Femur (tissue), 1 donor: Measurements from ENCODE around the gene HRH2.
A peak's percentile ranks its signal among the peaks of the same experiment; 100 is the strongest.
"Not testable (repeated sequence)": the region's sequence is repeated elsewhere in the genome, so short reads cannot be mapped to it uniquely, and the experiment has no call there.

Experiments
- DNase-seq: peaks from one replicate; pipeline ENCODE4 v3.0.0-alpha.2; 2017

HRH2 gene

GRCh38 chr5:175650430-175651205, 7.3 kb upstream of the HRH2 start:
- DNase-seq: not testable (repeated sequence)

DNA sequence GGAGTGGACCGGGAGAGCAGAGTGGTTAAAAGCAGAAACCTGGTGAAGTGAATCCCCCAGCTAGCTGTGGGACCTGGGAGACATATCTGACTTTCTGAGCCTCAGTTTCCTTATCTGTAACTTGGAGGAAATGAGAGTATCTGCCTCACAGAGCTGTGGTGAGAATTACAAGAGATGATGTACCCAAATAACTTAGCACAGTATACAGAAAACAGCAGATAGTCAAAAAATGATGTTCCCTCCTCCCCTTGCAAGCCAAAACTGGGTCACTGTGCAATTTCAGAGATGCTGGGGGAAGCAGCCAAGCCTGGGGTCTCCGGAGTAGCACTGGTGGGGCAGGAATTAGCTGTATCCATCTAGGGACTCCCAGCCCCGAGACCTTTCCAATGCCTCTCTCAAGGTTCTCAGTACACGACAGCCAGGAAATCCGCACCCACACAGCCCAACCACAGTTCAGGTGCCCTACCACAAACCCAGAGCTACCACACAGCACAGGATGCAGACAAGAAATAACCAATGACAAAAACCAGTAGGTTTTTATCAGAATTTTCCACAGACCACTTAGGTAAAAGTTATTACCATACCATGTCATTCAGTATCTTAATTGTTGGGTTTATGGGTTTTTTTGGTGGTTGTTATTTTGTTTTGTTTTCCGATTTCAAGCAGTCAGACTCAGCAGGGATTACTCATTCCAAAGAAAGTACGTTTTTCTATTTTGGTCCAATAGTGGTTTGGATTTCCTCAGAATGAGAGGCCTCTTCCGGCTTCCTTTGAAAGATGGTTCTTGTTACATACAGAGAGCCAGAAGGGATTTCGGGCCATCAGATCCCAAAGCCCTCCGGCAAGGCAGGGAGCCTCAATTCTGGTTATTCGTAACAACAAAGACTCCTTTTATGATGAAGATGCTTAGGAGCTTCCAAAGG, 4.9 kb upstream of the HRH2 start:
- DNase-seq: peak; percentile 50

DNA sequence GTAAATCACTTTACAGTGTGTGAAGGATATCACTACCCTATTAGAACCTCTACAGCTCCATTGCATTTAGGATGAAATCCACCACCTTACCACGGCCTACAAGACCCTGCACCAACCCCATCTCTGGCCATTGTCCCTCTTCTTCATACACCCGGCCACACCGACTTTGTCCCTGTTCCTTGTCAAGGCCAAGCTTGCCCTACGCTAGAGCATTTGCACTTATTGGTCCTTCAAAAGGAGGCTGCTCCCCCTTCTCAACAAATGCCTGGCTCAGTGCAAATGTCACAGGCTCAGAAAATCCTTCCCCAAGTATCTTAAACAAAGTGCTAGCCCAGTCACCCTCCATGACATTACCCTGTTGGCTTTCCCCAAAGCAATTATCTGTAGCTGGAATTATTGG, 4.1 kb upstream of the HRH2 start:
- no peak for DNase-seq

- DNase-seq: no peak
Measured at GRCh38 chr5:175654339-175654738, 3.5 kb upstream of the HRH2 start.

GRCh38 chr5:175654807-175655206, 3.1 kb upstream of the HRH2 start:
- DNase-seq: no peak

DNA sequence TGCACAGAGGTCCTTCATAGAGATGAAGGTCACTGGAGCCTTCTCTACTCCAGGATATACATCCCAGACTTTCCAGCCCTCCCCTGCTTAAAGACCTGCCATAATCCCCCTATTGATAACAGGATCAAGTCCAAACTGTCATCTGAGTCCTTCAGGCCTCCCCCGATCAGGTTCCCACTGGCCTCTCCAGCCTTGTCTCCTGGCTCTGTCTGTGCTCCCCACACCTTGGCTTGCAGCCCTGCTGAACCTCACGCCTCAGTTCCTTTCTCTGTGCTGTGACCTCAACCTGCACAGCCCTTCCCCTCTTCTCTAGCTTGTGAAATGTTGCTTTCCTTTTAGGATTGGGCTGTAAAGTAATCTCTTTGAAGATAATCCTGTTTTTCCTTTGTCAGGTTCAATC, 2.5 kb upstream of the HRH2 start:
- no peak for DNase-seq

- DNase-seq: no peak
Measured at GRCh38 chr5:175656966-175657365, 905 bp upstream of the HRH2 start.

DNA sequence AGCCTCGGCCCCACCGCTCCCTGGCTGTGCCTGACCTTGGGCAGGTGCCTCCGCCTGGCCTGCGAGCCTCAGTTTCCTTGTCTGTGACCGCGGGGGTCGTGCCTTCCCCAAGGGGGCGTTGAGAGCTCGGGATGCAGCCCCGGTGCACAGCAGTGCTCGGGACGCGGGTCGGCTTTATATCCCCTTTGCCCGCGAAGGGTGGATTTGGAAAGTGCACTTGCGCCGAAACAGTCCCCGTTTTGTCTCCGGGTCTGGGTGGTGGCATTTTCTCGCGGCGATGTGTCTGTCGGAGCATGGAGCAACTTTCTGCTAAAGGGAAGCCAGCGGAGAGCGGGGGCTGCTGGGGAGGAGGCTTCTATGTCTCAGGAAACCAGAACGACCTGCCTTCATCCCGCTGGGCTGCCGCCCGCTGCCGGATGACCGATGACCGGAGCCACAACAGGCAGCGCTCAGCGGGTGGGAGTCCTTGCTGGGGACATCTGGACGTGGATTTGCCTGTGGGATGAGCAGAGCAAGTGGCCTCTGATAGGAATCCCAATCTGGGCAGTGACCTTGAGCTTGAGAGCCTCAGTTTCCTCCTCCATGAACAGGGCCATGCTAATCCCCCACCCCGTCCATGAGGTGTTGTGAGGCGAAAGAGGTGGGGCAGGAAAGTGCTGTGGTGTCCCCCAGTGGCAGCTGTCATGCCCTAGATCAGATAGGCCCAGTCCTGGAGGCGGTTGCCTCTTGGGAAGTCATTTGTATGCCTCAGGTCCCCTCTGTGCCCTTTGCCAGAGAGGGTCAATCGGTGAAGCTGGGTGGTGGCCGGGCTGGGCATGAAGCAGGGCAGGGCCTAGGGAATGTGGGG, 651 bp downstream of the HRH2 start:
- no peak for DNase-seq

GRCh38 chr5:175659546-175660253, 1.8 kb downstream of the HRH2 start:
- DNase-seq: no peak

GRCh38 chr5:175663186-175664184, 5.6 kb downstream of the HRH2 start:
- no peak for DNase-seq

- no peak for DNase-seq
Measured at GRCh38 chr5:175664723-175665122, 6.9 kb downstream of the HRH2 start.

- no peak for DNase-seq
Measured at GRCh38 chr5:175666216-175666615, 8.3 kb downstream of the HRH2 start.

DNA sequence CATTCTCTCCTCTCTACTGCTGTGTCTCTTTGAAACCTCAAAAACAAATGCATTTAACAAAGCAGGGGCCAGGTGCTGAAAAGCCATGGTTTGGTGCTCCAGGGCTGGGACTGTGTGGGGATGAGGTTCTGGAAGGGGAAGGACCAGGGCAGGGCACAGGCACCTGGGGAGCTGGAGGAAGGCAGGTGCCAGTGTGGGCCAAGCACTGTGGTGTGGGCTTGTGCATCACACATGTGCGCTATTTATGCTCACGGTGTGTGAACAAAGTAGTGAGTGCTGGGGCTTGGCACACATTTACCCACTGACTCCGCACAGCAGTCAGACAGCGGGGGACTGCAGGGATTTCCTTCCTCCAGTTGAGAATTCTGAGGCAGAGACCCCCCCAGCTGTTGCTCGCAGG, 10.1 kb downstream of the HRH2 start:
- DNase-seq: no peak

DNA sequence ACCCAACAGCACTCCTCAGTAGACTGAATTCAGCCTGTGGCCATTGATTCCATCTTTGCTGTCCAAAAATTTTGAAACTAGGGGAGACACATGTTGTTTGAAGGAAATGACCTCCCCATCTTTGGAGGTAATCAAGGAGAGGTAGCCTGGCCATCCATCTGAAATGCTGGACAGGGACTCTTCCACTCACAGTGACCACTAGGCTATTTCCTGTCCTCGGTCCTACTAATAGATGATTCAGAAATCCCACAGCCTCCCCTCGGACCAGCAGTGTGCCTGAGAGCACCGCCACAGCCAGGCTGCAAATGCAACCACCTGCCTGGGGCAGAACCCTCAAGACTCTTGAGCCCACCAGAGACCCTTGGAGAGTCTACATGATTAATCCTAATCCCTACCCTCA, 12.5 kb downstream of the HRH2 start:
- no peak for DNase-seq

DNA sequence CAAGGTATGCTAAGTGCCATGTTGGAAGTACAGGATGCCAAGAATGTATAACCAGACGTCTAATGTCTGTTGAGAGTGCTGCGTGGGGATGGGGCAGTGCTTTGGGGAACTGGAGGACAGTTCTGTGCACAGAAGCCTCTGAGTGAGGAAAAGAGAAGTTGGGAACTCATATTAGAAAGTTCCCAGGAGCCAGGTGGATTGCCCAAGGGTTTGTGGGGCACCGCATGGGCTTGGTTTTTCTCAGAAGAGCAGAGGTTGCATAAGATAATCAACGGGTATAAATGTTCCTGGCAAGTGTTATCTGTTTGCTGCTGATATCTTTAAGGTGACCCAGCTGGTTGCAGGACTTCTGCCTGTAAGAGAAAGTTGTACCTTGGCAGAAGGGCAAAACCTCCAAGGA, 13.1 kb downstream of the HRH2 start:
- no peak for DNase-seq

- no peak for DNase-seq
Measured at GRCh38 chr5:175672976-175673648, 15.2 kb downstream of the HRH2 start.

DNA sequence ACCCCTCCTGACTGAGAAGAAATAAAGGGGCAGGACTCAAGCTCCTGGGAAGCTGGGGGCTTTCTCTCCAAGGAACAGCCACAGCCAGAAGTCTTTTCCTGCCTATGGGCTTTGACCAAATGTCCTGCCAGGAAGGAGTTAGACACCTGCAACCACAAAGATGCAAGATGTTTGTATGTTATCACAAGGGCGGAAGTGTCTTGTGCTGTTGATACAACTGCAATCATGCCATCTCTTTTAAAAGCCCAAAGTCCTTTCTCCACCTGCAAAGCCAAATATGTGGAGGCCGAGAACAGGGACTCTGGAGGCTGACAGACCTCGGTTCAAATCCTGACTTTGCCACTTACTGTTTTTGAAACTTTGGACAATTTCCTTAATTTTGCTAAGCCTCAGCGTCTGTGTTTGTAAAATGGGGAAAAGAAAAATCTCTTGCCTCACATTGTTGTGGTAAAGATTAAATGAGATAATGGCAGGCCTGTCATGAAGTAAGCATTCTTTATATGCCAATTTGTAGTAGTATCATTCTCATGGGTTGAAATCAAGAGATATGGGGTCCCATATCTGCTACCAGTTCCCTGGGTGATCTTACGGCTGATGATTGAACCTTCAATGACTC, 17.0 kb downstream of the HRH2 start:
- DNase-seq: no peak

- DNase-seq: no peak
Measured at GRCh38 chr5:175675873-175676272, 18.0 kb downstream of the HRH2 start.

GRCh38 chr5:175677571-175677970, 19.7 kb downstream of the HRH2 start:
- DNase-seq: no peak

DNA sequence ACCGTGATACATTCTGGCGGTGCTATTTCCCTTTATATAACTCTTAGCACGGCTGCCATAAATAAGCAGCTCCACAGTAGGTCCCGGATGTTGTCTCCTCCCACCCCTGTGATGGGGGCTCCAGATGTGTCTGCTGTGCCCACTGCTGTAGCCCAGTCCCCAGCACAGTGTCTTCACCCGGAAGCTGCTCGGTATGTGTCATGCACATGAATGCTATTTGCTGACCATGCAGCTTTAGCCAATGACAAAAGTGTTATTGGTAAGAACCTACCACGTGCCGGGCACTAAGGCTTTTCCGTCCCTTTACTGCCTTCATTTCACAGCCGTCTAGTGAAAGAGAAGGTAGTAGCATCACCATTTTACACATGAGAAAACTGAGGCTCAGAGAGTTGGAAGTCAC, 20.2 kb downstream of the HRH2 start:
- DNase-seq: no peak
